ENCODE results near the gene GNPTAB. TPM values are rescaled to one million over a fixed set of nuclear protein-coding genes. Genes with fewer than 3 reads are reported as not detected.

The GNPTAB gene
- total and polyA plus RNA-seq, 12 donors, result 7.6 to 31.3 (median 15.9) TPM

DNA sequence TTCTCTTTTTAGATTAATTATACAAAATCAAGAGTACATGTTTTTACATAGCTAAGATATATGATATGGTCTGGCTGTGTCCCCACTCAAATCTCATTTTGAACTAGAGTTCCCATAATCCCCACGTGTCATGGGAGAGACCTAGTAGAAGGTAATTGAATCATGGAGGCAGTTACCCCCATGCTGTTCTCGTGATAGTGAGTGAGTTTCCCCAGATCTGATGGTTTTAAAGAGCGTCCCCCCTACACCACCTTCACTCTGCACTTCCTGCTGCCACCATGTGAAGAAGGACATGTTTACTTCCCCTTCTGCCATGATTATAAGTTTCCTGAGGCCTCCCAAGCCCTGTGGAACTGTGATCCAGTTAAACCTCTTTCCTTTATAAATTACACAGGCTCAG lies 25.2 kb upstream of the GNPTAB start:
- Histone ChIP-seq H3K27ac (no peak overlapping the region), H3K9me3 (replicated peaks in 1 of 3) (no peaks in the 10 kb centered on the region), H3K4me3 (no peak overlapping the region), H3K4me1 (replicated peaks in 1 of 2) (peaks cover 12 to 19% of the 10 kb centered on the region in 2 donors), H3K36me3 (replicated peaks in 1 of 2) (no peaks in the 10 kb centered on the region), H3K27me3 (no peaks in the 10 kb centered on the region)
- TF ChIP-seq POLR2A (IDR thresholded peaks at IDR 0.05) (no peak), CTCF (IDR thresholded peaks at IDR 0.05) (no peak)
- DNase-seq, result no peak
- 78 to 93% (median 81%) methylated on average over 3 of the region's 3 CpGs for WGBS, 4 donors
- intact Hi-C loops (cut with DNase I), result no loop called here

- no peak overlapping the region for H3K27ac ChIP-seq
- TF ChIP-seq POLR2A (IDR thresholded peaks at IDR 0.05), result no peak
- TF ChIP-seq CTCF (IDR thresholded peaks at IDR 0.05), result no peak
- no peaks in the 10 kb centered on the region for H3K9me3 ChIP-seq (replicated peaks in 1 of 3)
- no peak overlapping the region for H3K4me3 ChIP-seq
- no peaks in the 10 kb centered on the region for H3K27me3 ChIP-seq
- WGBS, 4 donors, result 18 to 37% (median 27%) methylated on average over 3 of the region's 3 CpGs
- peaks cover 12 to 19% of the 10 kb centered on the region in 2 donors for H3K4me1 ChIP-seq (replicated peaks in 1 of 2)
- DNase-seq, result peak in 2 of 7 donors; percentile 16 to 23
- H3K36me3 ChIP-seq (replicated peaks in 1 of 2), result no peaks in the 10 kb centered on the region
- intact Hi-C loops (cut with DNase I), result no loop called here
Measured at GRCh38 chr12:101855364-101855884, 24.7 kb upstream of the GNPTAB start.

DNA sequence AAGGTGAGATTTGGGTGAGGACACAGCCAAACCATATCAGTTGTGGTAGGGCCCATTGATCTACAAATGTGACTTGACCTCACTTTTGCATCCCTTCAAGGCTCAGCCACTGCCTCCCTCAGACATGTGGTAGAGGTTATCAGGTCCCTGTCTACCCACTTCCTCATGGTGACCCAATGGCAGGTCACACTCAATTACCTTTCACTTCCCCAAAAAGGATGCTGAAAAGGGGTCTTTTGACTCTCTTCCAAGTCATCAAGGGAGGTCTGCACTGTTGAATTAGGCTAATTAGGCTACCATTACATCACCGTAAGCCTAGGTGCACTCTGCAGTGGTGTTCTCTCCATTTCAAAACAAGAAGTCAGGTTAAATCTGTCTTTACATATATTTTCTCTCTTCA lies 24.0 kb upstream of the GNPTAB start:
- whole genome bisulfite sequencing, 4 donors, result 93 to 100% (median 94%) methylated on average over 1 of the region's 1 CpG
- Histone ChIP-seq H3K9me3 (replicated peaks in 1 of 3) (no peaks in the 10 kb centered on the region), H3K27me3 (no peaks in the 10 kb centered on the region), H3K4me3 (no peak overlapping the region), H3K4me1 (replicated peaks in 1 of 2) (peaks cover 12 to 19% of the 10 kb centered on the region in 2 donors), H3K27ac (no peak overlapping the region), H3K36me3 (replicated peaks in 1 of 2) (no peaks in the 10 kb centered on the region)
- TF ChIP-seq POLR2A (IDR thresholded peaks at IDR 0.05) (no peak), CTCF (IDR thresholded peaks at IDR 0.05) (no peak)
- intact Hi-C loops (cut with DNase I), result no loop called here
- no peak for DNase-seq

DNA sequence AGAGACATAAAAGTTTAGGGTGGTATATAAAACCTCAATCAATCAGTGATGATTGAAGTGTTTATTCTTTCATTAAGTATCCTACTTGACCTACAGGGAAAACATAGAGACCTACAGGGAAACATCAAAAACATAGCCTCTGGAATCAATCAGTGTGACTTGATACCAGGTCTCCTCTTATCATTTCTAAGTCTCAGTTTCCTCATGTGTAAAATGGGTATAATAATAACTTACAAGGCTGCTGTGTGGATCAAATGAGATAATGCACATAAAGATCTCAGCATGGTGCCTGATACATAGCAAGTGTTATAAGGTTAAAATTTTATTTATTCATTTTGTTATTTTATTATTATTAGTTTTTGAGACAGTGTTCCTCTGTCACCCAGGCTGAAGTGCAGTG lies 22.2 kb upstream of the GNPTAB start:
- no peak for DNase-seq
- Histone ChIP-seq H3K27me3 (no peaks in the 10 kb centered on the region), H3K9me3 (replicated peaks in 1 of 3) (no peaks in the 10 kb centered on the region), H3K27ac (no peak overlapping the region), H3K4me3 (no peak overlapping the region), H3K36me3 (replicated peaks in 1 of 2) (no peaks in the 10 kb centered on the region), H3K4me1 (replicated peaks in 1 of 2) (peaks cover 12 to 19% of the 10 kb centered on the region in 2 donors)
- intact Hi-C loops (cut with DNase I), result no loop called here
- TF ChIP-seq CTCF (IDR thresholded peaks at IDR 0.05) (no peak), POLR2A (IDR thresholded peaks at IDR 0.05) (no peak)
